K562 (cell line): Measurements from ENCODE around the gene CCDC178. TPM values are rescaled to one million over a fixed set of nuclear protein-coding genes. Genes with fewer than 3 reads are reported as not detected.

Experiments used
- ATAC-seq: fragments of 200-7000 bp; cut with Tn5 transposase; 3 replicates; pipeline ENCODE4 v1.9.1; 2020; ENCODE audit warnings: moderate library complexity
- BruUV-seq: library from RNA; stranded (reverse); fragments of 400-500 nt; replicated peaks from 2 replicates; lab custom pipeline; 2021; lab: Mats Ljungman, UMichigan
- CTCF ChIA-PET: fragments of 300-600 bp; formaldehyde crosslinking; extraction: SDS; loops from one replicate; lab custom pipeline; 2021; ENCODE audit warnings: low intra/inter-chr PET ratio; lab: Yijun Ruan, JAX
- POLR2A ChIA-PET: fragments of 300-600, 350-650 bp; sonication (Branson Sonifier 250); formaldehyde crosslinking; extraction: SDS; loops from one replicate; lab custom pipeline; 2021; ENCODE audit warnings: antibody characterized with exemption, inconsistent platforms; lab: Yijun Ruan, JAX
- DNase-seq, 4 experiments: peaks; one replicate each; pipeline versions ENCODE4 v3.0.0 to v3.0.0-alpha.2; 2011 to 2018; ENCODE audit warnings: low spot score in 3 of 4, mixed read lengths in 3 of 4; ENCODE audit errors: extremely low read depth in 1 of 4
- FAIRE-seq: peaks from 2 replicates; lab custom pipeline; 2011; peaks lifted over from hg19 to GRCh38; lab: Jason Lieb, UNC
- H2AFZ ChIP-seq: 2 replicates; pipeline ENCODE4 v1.6.0; 2011; ENCODE audit warnings: low read depth, low read length, control low read depth, inconsistent platforms
- H3K27ac ChIP-seq: fragments of 200-600 bp; 3 replicates; pipeline ENCODE4 v1.8.0; 2011; ENCODE audit warnings: low read depth, mild to moderate bottlenecking, control low read depth, inconsistent platforms, low read length, moderate library complexity, mixed read lengths; ENCODE audit errors: extremely low read depth
- H3K27me3 ChIP-seq, 2 experiments: fragments of 300-600 bp in 1 of 2; 2 replicates in 1 of 2; 3 replicates in 1 of 2; pipeline versions ENCODE4 v1.6.0 to v1.8.0; 2011; ENCODE audit warnings: inconsistent platforms in 2 of 2, low read length in 2 of 2, mild to moderate bottlenecking in 1 of 2, mixed read lengths in 1 of 2, moderate library complexity in 1 of 2; ENCODE audit not compliant: control insufficient read depth in 2 of 2, insufficient read depth in 2 of 2
- H3K36me3 ChIP-seq: fragments of 300-600 bp; 3 replicates; pipeline ENCODE4 v1.8.0; 2011; ENCODE audit warnings: mild to moderate bottlenecking, low read length, inconsistent platforms; ENCODE audit not compliant: control insufficient read depth, insufficient read depth
- H3K4me1 ChIP-seq, 2 experiments: fragments of 200-600 bp in 1 of 2; replicated peaks in 1 of 2; 2 replicates in 1 of 2; 3 replicates in 1 of 2; pipeline versions ENCODE4 v1.5.1 to v1.8.0; 2011; ENCODE audit warnings: inconsistent platforms in 2 of 2, low read length in 2 of 2, mild to moderate bottlenecking in 1 of 2, mixed read lengths in 1 of 2, moderate library complexity in 1 of 2; ENCODE audit not compliant: control insufficient read depth in 2 of 2, insufficient read depth in 2 of 2
- H3K4me2 ChIP-seq: 2 replicates; pipeline ENCODE4 v1.6.1; 2011; ENCODE audit warnings: low read length, control low read depth, inconsistent platforms, mixed read lengths; ENCODE audit not compliant: insufficient read depth
- H3K4me3 ChIP-seq: fragments of 200-600 bp; sonication (generic), shearing (Covaris generic); 2 replicates; pipeline ENCODE4 v1.5.1; 2016; ENCODE audit warnings: control low read depth, inconsistent platforms
- H3K79me2 ChIP-seq: fragments of 200-600 bp; 3 replicates; pipeline ENCODE4 v1.8.0; 2011; ENCODE audit warnings: low read length, inconsistent platforms; ENCODE audit not compliant: control insufficient read depth, insufficient read depth
- H3K9ac ChIP-seq, 2 experiments: 2 replicates each; pipeline versions ENCODE4 v1.6.0 to v1.6.1; 2011; ENCODE audit warnings: low read depth in 2 of 2, low read length in 2 of 2, control low read depth in 1 of 2, inconsistent platforms in 1 of 2, mild to moderate bottlenecking in 1 of 2, mixed read lengths in 1 of 2; ENCODE audit not compliant: insufficient read depth in 1 of 2
- H3K9me1 ChIP-seq: one replicate; pipeline ENCODE4 v1.6.0; 2011; ENCODE audit warnings: inconsistent platforms, mild to moderate bottlenecking, low read length, moderate library complexity; ENCODE audit not compliant: control insufficient read depth, insufficient read depth
- H3K9me3 ChIP-seq: replicated peaks from 2 replicates; pipeline ENCODE4 v1.5.1; 2011; ENCODE audit warnings: low read depth, low read length, inconsistent platforms; ENCODE audit not compliant: control insufficient read depth, insufficient read depth
- H4K20me1 ChIP-seq: replicated peaks from 2 replicates; pipeline ENCODE4 v1.6.1; 2011; ENCODE audit warnings: low read length, inconsistent platforms, mixed read lengths; ENCODE audit not compliant: control insufficient read depth, insufficient read depth
- SMAD2 ChIP-seq: fragments of 150-350 bp; IDR thresholded peaks from 2 replicates; pipeline ENCODE4 v1.6.1; 2014; ENCODE audit warnings: low read depth, mild to moderate bottlenecking, low read length
- ZBTB7A ChIP-seq: IDR thresholded peaks from 2 replicates; pipeline ENCODE4 v1.6.1; 2011; ENCODE audit warnings: low read depth, mild to moderate bottlenecking, low read length, moderate library complexity, borderline replicate concordance; ENCODE audit not compliant: control insufficient read depth
- ZNF121 ChIP-seq: sonication (generic); formaldehyde crosslinking; conservative IDR thresholded peaks from 2 replicates; pipeline ENCODE4 v1.8.0; 2022; ENCODE audit warnings: missing genetic modification reagents
- ZNF77 ChIP-seq: fragments of 250-450 bp; sonication (Bioruptor Pico); IDR thresholded peaks from 2 replicates; pipeline ENCODE4 v1.5.0; 2020
- in situ Hi-C: fragments of 300-500 bp; cut with MboI; formaldehyde crosslinking; loops from 4 replicates; pipeline ENCODE4 v1.15.0; 2018; ENCODE audit warnings: inconsistent platforms, mixed read lengths
- intact Hi-C: fragments of 100-400 bp; cut with micrococcal nuclease; formaldehyde crosslinking; loops from 2 replicates; pipeline ENCODE4 v1.14.2; 2022
- polyA plus RNA-seq, 8 experiments: library from polyadenylated mRNA; depleted of rRNA in 4 of 8; stranded (reverse) in 5 of 8; unstranded in 3 of 8; fragments of >200 nt; fragmentation: Nextera tagmentation in 2 of 8; fragmentation: Illumina TruSeq in 1 of 8; extraction: Ambion mirVana in 2 of 8; extraction: Trizol in 1 of 8; gene quantifications; 2 replicates each; pipeline versions ENCODE4 v1.2.1 to v1.2.3, GENCODE V29; 2011 to 2014; ENCODE audit warnings: inconsistent platforms in 1 of 8, missing spikeins in 1 of 8
- total RNA-seq, 7 experiments: library from RNA; depleted of rRNA in 6 of 7; stranded (reverse); fragments of >200 nt in 6 of 7; fragmentation: Illumina TruSeq in 2 of 7; extraction: Trizol in 2 of 7; gene quantifications; 2 replicates each; pipeline versions ENCODE4 v1.2.1 to v1.2.3, GENCODE V29; 2011 to 2021; ENCODE audit warnings: low replicate concordance in 1 of 7
- TF ChIP-seq, protein P1 (sequence below): sonication (generic); formaldehyde crosslinking; IDR thresholded peaks from 2 replicates; pipeline ENCODE4 v1.8.0; 2022; ENCODE audit warnings: mild to moderate bottlenecking, missing genetic modification reagents, borderline replicate concordance

The CCDC178 gene
- total and polyA plus RNA-seq, 9 of the 15 experiments (the other 6 are each of a cell fraction or from before 2014, with no cell fraction given), result 0.12 to 0.47 (median 0.15) TPM; not detected in 6

DNA sequence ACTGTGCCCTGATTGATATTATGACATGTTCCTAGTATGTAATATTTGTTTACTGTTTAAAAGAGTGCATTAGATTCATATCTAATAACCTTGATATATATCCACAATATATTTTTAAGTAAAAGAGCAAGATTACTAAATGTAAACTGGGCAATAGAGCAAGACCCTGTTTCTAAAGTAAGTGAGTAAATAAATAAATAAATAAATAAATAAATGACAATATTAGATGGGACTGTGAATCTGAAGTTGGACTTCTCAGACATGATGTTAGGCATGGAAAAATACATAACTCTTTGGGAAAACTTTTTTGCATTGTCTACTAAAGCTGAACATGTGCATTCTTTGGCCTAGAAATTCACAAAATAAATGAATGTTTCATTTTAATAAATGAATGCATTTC is 164.7 kb downstream of the CCDC178 start:
- H3K9ac ChIP-seq, result no peak overlapping the region
- in situ Hi-C loops, result no loop called here
- TF ChIP-seq ZNF77 (CRISPR knock-in tag) (no peak), ZBTB7A (no peak), ZNF121 (CRISPR knock-in tag) (no peak), SMAD2 (no peak)
- TF ChIP-seq, protein P1, sequence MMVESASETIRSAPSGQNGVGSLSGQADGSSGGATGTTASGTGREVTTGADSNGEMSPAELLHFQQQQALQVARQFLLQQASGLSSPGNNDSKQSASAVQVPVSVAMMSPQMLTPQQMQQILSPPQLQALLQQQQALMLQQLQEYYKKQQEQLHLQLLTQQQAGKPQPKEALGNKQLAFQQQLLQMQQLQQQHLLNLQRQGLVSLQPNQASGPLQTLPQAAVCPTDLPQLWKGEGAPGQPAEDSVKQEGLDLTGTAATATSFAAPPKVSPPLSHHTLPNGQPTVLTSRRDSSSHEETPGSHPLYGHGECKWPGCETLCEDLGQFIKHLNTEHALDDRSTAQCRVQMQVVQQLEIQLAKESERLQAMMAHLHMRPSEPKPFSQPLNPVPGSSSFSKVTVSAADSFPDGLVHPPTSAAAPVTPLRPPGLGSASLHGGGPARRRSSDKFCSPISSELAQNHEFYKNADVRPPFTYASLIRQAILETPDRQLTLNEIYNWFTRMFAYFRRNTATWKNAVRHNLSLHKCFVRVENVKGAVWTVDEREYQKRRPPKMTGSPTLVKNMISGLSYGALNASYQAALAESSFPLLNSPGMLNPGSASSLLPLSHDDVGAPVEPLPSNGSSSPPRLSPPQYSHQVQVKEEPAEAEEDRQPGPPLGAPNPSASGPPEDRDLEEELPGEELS (CRISPR knock-in tag), result no peak
- TF ChIP-seq, all 486 proteins: peak for 0
- no peaks in the 10 kb centered on the region for H3K79me2 ChIP-seq
- H3K27ac ChIP-seq, result no peak overlapping the region
- ChIA-PET POLR2A (no interaction called here), CTCF (no interaction called here)
- no peaks in the 10 kb centered on the region for H3K36me3 ChIP-seq
- 0 out of 2 replicates have a peak, but pooled peaks cover 2% of the 10 kb centered on the region for H3K9me3 ChIP-seq
- FAIRE-seq (no peak), ATAC-seq (no peak), DNase-seq (no peak)
- intact Hi-C loops, result no loop called here
- H3K4me2 ChIP-seq, result no peak overlapping the region
- H3K9me1 ChIP-seq, result no peaks in the 10 kb centered on the region
- no peaks in the 10 kb centered on the region for H3K4me1 ChIP-seq
- BruUV-seq, result no TSS peak
- H3K27me3 ChIP-seq, result no peaks in the 10 kb centered on the region
- H2AFZ ChIP-seq, result no peak overlapping the region
- no peaks in the 10 kb centered on the region for H4K20me1 ChIP-seq
- H3K4me3 ChIP-seq, result no peak overlapping the region
